NCI-H2081 (cell line): ENCODE measurements around the gene WWOX.

Experiments used
- DNase-seq, 2 experiments: peaks; one replicate each; lab custom pipeline; 2025; lab: John Stamatoyannopoulos, UW

Gene WWOX

GRCh38 chr16:78271981-78272380 lies 172.5 kb downstream of the WWOX start:
- DNase-seq, result no peak

- DNase-seq, result no peak
Measured at GRCh38 chr16:78274771-78275170, 175.3 kb downstream of the WWOX start.

GRCh38 chr16:78275420-78275819 lies 176.0 kb downstream of the WWOX start:
- no peak for DNase-seq

GRCh38 chr16:78277321-78278055 lies 178.0 kb downstream of the WWOX start:
- no peak for DNase-seq

- DNase-seq, result peak; percentile 30 to 73
Measured at GRCh38 chr16:78278056-78278450, 178.6 kb downstream of the WWOX start.

- no peak for DNase-seq
Measured at GRCh38 chr16:78281115-78281514, 181.7 kb downstream of the WWOX start.

- DNase-seq, result no peak
Measured at GRCh38 chr16:78283548-78284251, 184.2 kb downstream of the WWOX start.

- no peak for DNase-seq
Measured at GRCh38 chr16:78284326-78284725, 184.9 kb downstream of the WWOX start.

GRCh38 chr16:78284957-78285434 lies 185.5 kb downstream of the WWOX start:
- DNase-seq, result no peak

GRCh38 chr16:78285437-78285922 lies 186.0 kb downstream of the WWOX start:
- no peak for DNase-seq

GRCh38 chr16:78286065-78286464 lies 186.6 kb downstream of the WWOX start:
- DNase-seq, result no peak

GRCh38 chr16:78288888-78289287 lies 189.4 kb downstream of the WWOX start:
- DNase-seq, result no peak

- no peak for DNase-seq
Measured at GRCh38 chr16:78289373-78289772, 189.9 kb downstream of the WWOX start.

GRCh38 chr16:78289844-78290277 lies 190.4 kb downstream of the WWOX start:
- no peak for DNase-seq

- DNase-seq, result no peak
Measured at GRCh38 chr16:78290395-78290794, 190.9 kb downstream of the WWOX start.

GRCh38 chr16:78290872-78291591 lies 191.6 kb downstream of the WWOX start:
- peak in 1 of 2 experiments; percentile 33 for DNase-seq

GRCh38 chr16:78291604-78292003 lies 192.2 kb downstream of the WWOX start:
- no peak for DNase-seq

GRCh38 chr16:78292086-78292843 lies 192.8 kb downstream of the WWOX start:
- DNase-seq, result no peak

- DNase-seq, result no peak
Measured at GRCh38 chr16:78292844-78293380, 193.5 kb downstream of the WWOX start.

GRCh38 chr16:78294538-78295225 lies 195.2 kb downstream of the WWOX start:
- DNase-seq, result no peak
